ENCODE measurements around the gene ADAM10. TPM values are rescaled to one million over a fixed set of nuclear protein-coding genes. Genes with fewer than 3 reads are reported as not detected.

ADAM10 gene
- total RNA-seq, 6 donors from 2014 or later = 64.5 to 139 (median 93.5) TPM

GRCh38 chr15:58572521-58572920 lies 177.0 kb downstream of the ADAM10 start:
- DNase-seq (no peak), ATAC-seq (ENCODE audit: low FRiP score in 2 of 2) (no peak)
- H3K9me3 ChIP-seq = no peaks in the 10 kb centered on the region
- no peaks in the 10 kb centered on the region for H3K36me3 ChIP-seq
- WGBS, 2 donors = 80 to 95% methylated on average over 4 of the region's 4 CpGs
- no peaks in the 10 kb centered on the region for H3K4me1 ChIP-seq
- no peak overlapping the region for H3K4me3 ChIP-seq
- TF ChIP-seq EP300 (IDR thresholded peaks at IDR 0.05) = no peak
- no peak for TF ChIP-seq POLR2AphosphoS5 (IDR thresholded peaks at IDR 0.05)
- TF ChIP-seq, protein P1, sequence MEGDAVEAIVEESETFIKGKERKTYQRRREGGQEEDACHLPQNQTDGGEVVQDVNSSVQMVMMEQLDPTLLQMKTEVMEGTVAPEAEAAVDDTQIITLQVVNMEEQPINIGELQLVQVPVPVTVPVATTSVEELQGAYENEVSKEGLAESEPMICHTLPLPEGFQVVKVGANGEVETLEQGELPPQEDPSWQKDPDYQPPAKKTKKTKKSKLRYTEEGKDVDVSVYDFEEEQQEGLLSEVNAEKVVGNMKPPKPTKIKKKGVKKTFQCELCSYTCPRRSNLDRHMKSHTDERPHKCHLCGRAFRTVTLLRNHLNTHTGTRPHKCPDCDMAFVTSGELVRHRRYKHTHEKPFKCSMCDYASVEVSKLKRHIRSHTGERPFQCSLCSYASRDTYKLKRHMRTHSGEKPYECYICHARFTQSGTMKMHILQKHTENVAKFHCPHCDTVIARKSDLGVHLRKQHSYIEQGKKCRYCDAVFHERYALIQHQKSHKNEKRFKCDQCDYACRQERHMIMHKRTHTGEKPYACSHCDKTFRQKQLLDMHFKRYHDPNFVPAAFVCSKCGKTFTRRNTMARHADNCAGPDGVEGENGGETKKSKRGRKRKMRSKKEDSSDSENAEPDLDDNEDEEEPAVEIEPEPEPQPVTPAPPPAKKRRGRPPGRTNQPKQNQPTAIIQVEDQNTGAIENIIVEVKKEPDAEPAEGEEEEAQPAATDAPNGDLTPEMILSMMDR (IDR thresholded peaks at IDR 0.05) = no peak
- TF ChIP-seq POLR2A (IDR thresholded peaks at IDR 0.05) = no peak
- no peaks in the 10 kb centered on the region for H3K27me3 ChIP-seq
- no peak overlapping the region for H3K27ac ChIP-seq

DNA sequence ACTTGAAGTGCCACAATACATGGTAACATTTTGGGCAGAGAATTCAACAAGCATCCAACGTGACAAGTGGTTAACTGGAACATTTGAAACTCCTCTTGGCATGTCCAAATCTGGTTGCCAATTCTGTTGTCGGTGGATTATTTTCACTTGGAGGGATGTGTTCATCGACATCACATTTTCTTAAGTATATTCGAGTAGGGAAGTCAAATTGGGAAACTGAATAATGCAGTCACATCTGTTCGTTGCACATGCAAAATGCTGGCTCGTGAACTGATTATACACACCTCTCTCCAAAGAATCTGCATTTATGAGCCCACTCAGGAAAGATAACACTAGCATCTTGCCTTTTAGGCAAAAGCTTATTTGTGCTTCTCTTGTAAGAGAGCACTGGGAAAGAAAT lies 178.0 kb downstream of the ADAM10 start:
- 84 to 87% methylated on average over 6 of the region's 6 CpGs for WGBS, 2 donors
- ATAC-seq (ENCODE audit: low FRiP score in 2 of 2) = no peak
- Histone ChIP-seq H3K4me1 (no peaks in the 10 kb centered on the region), H3K27ac (no peak overlapping the region), H3K4me3 (no peak overlapping the region), H3K27me3 (no peaks in the 10 kb centered on the region), H3K36me3 (no peaks in the 10 kb centered on the region), H3K9me3 (no peaks in the 10 kb centered on the region)
- TF ChIP-seq, protein P1 (IDR thresholded peaks at IDR 0.05) = no peak
- TF ChIP-seq POLR2A (IDR thresholded peaks at IDR 0.05) = no peak
- no peak for TF ChIP-seq EP300 (IDR thresholded peaks at IDR 0.05)
- TF ChIP-seq POLR2AphosphoS5 (IDR thresholded peaks at IDR 0.05) = no peak
- no peak for DNase-seq

GRCh38 chr15:58569455-58569854 lies 180.1 kb downstream of the ADAM10 start:
- 89 to 100% methylated on average over 1 of the region's 1 CpG for WGBS, 2 donors
- Histone ChIP-seq H3K4me3 (no peak overlapping the region), H3K4me1 (no peaks in the 10 kb centered on the region), H3K9me3 (no peaks in the 10 kb centered on the region), H3K36me3 (no peaks in the 10 kb centered on the region), H3K27ac (no peak overlapping the region), H3K27me3 (no peaks in the 10 kb centered on the region)
- no peak for TF ChIP-seq POLR2AphosphoS5 (IDR thresholded peaks at IDR 0.05)
- TF ChIP-seq POLR2A (IDR thresholded peaks at IDR 0.05) = no peak
- TF ChIP-seq, protein P1 (IDR thresholded peaks at IDR 0.05) = no peak
- TF ChIP-seq EP300 (IDR thresholded peaks at IDR 0.05) = no peak
- ATAC-seq (ENCODE audit: low FRiP score in 2 of 2) = no peak
- DNase-seq = no peak

- no peak overlapping the region for H3K4me3 ChIP-seq
- H3K36me3 ChIP-seq = no peaks in the 10 kb centered on the region
- no peaks in the 10 kb centered on the region for H3K9me3 ChIP-seq
- H3K4me1 ChIP-seq = no peaks in the 10 kb centered on the region
- ATAC-seq (ENCODE audit: low FRiP score in 2 of 2) (peak in 1 of 2 donors; percentile 58), DNase-seq (peak in 1 of 2 donors; percentile 45)
- no peaks in the 10 kb centered on the region for H3K27me3 ChIP-seq
- 13 to 30% methylated on average over 2 of the region's 2 CpGs for WGBS, 2 donors
- H3K27ac ChIP-seq = no peak overlapping the region
- TF ChIP-seq EP300 (IDR thresholded peaks at IDR 0.05) = no peak
- TF ChIP-seq, protein P1 (IDR thresholded peaks at IDR 0.05) = no peak
- TF ChIP-seq POLR2A (IDR thresholded peaks at IDR 0.05) = no peak
- no peak for TF ChIP-seq POLR2AphosphoS5 (IDR thresholded peaks at IDR 0.05)
Observed at GRCh38 chr15:58568157-58568571, 181.3 kb downstream of the ADAM10 start.

- no peak for TF ChIP-seq POLR2AphosphoS5 (IDR thresholded peaks at IDR 0.05)
- TF ChIP-seq EP300 (IDR thresholded peaks at IDR 0.05) = no peak
- no peak for TF ChIP-seq POLR2A (IDR thresholded peaks at IDR 0.05)
- TF ChIP-seq, protein P1 (IDR thresholded peaks at IDR 0.05) = no peak
- no peaks in the 10 kb centered on the region for H3K9me3 ChIP-seq
- WGBS, 2 donors = 72 to 90% methylated on average over 5 to 6 of the region's 6 CpGs
- no peak for DNase-seq
- ATAC-seq (ENCODE audit: low FRiP score in 2 of 2) = no peak
- no peak overlapping the region for H3K4me3 ChIP-seq
- no peaks in the 10 kb centered on the region for H3K27me3 ChIP-seq
- H3K36me3 ChIP-seq = no peaks in the 10 kb centered on the region
- no peak overlapping the region for H3K27ac ChIP-seq
- H3K4me1 ChIP-seq = no peaks in the 10 kb centered on the region
Observed at GRCh38 chr15:58566029-58566428, 183.5 kb downstream of the ADAM10 start.
